ENCODE measurements around the gene TMEM269. TPM values are rescaled to one million over a fixed set of nuclear protein-coding genes. Genes with fewer than 3 reads are reported as not detected.

Gene TMEM269
- total RNA-seq, 4 donors from 2014 or later: 0.12 TPM; not detected in 3

DNA sequence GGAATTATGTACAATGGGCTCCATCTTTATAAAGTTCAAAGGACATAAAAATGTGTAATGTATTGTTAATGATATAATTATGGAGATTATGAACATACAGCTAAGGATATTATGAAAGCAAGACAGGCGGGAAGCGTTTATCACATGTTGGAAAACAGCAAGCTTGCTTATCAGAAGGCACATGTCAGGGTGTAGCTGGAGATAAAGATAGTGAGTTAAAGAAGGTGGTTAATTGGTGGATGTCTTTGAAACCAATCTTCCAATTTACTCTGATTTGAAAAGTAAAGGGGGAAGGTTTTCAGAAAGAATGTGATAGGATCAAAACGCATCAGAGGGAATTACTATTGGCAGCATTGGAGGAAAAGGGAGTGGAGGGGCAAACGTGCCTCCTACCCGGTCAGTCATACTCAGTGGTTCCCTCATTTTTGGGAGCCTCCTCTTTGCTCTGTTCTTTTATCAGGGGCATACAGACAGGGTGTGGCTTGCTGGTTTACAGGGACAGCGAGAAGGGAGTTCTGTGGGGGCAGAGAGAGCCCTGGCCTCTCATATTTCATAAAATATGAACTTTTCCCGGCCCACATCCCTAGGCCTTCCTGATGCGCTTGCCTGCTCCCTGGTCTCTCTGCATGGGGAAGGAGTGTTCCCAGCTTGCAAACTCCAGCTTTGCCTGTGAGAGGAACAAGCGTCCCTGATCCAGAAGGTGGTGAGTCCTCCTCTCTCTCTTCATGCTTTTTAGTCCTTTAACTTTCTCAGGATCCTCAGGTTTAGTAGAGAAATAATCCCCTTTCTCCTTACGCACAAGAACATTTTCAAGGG lies 40.5 kb downstream of the TMEM269 start:
- no peak for ATAC-seq
- Histone ChIP-seq H3K27ac (no peak overlapping the region), H3K4me1 (peaks cover 0 to 19% (median 0%) of the 10 kb centered on the region in 3 donors), H3K4me3 (no peak overlapping the region), H3K36me3 (peaks cover 0 to 12% of the 10 kb centered on the region in 2 donors), H3K27me3 (no peaks in the 10 kb centered on the region), H3K9me3 (no peaks in the 10 kb centered on the region)
- 73 to 88% methylated on average over 6 of the region's 10 CpGs for WGBS, 2 donors (ENCODE audit: low coverage in 1 of 2)
- TF ChIP-seq EP300 (IDR thresholded peaks at IDR 0.05): no peak
- no peak for TF ChIP-seq POLR2A (IDR thresholded peaks at IDR 0.05)
- no peak for TF ChIP-seq POLR2AphosphoS5 (IDR thresholded peaks at IDR 0.05)
- TF ChIP-seq, protein P1, sequence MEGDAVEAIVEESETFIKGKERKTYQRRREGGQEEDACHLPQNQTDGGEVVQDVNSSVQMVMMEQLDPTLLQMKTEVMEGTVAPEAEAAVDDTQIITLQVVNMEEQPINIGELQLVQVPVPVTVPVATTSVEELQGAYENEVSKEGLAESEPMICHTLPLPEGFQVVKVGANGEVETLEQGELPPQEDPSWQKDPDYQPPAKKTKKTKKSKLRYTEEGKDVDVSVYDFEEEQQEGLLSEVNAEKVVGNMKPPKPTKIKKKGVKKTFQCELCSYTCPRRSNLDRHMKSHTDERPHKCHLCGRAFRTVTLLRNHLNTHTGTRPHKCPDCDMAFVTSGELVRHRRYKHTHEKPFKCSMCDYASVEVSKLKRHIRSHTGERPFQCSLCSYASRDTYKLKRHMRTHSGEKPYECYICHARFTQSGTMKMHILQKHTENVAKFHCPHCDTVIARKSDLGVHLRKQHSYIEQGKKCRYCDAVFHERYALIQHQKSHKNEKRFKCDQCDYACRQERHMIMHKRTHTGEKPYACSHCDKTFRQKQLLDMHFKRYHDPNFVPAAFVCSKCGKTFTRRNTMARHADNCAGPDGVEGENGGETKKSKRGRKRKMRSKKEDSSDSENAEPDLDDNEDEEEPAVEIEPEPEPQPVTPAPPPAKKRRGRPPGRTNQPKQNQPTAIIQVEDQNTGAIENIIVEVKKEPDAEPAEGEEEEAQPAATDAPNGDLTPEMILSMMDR (IDR thresholded peaks at IDR 0.05): no peak

DNA sequence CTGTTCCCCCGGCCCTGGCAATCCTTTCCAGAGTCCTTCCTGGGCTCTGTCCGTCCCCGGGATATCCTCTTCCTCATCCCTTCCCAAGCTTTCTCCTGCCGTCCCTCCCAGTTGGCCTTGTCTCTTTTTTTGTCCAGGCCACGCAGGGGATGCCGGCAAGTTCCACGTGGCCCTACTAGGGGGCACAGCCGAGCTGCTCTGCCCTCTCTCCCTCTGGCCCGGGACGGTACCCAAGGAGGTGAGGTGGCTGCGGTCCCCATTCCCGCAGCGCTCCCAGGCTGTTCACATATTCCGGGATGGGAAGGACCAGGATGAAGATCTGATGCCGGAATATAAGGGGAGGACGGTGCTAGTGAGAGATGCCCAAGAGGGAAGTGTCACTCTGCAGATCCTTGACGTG lies 45.8 kb downstream of the TMEM269 start:
- H3K9me3 ChIP-seq: no peaks in the 10 kb centered on the region
- WGBS, 2 donors (ENCODE audit: low coverage in 1 of 2): 80 to 83% methylated on average over 1 to 9 of the region's 17 CpGs
- no peaks in the 10 kb centered on the region for H3K4me1 ChIP-seq
- no peak overlapping the region for H3K4me3 ChIP-seq
- no peaks in the 10 kb centered on the region for H3K27me3 ChIP-seq
- H3K36me3 ChIP-seq: peaks cover 0 to 27% of the 10 kb centered on the region in 2 donors
- no peak for ATAC-seq
- no peak overlapping the region for H3K27ac ChIP-seq
- TF ChIP-seq EP300 (IDR thresholded peaks at IDR 0.05) (no peak), POLR2A (IDR thresholded peaks at IDR 0.05) (no peak), POLR2AphosphoS5 (IDR thresholded peaks at IDR 0.05) (no peak)

DNA sequence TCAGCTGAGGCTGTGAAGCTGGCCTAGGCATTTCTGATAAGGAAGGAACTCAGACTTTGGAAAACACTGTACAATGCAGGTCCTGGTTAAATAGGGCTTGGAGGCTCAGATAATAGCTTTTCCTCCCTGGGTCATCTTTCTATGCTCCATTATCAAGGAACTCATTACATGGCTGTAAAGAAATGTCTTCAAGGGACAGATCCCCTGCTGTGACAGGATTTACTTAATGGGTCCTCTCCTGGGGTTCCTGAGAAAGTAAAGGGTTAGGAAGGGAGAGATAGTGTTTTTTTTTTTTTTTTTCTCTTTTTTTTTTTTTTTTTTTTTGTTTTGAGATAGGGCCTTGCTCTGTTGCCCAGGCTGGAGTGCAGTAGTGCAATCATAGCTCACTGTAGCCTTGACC lies 46.5 kb downstream of the TMEM269 start:
- H3K36me3 ChIP-seq: peaks cover 0 to 27% of the 10 kb centered on the region in 2 donors
- TF ChIP-seq POLR2AphosphoS5 (IDR thresholded peaks at IDR 0.05): no peak
- TF ChIP-seq, protein P1 (IDR thresholded peaks at IDR 0.05): no peak
- no peak overlapping the region for H3K27ac ChIP-seq
- no peak overlapping the region for H3K4me3 ChIP-seq
- H3K4me1 ChIP-seq: no peaks in the 10 kb centered on the region
- H3K9me3 ChIP-seq: no peaks in the 10 kb centered on the region
- no peak for ATAC-seq
- no peaks in the 10 kb centered on the region for H3K27me3 ChIP-seq

DNA sequence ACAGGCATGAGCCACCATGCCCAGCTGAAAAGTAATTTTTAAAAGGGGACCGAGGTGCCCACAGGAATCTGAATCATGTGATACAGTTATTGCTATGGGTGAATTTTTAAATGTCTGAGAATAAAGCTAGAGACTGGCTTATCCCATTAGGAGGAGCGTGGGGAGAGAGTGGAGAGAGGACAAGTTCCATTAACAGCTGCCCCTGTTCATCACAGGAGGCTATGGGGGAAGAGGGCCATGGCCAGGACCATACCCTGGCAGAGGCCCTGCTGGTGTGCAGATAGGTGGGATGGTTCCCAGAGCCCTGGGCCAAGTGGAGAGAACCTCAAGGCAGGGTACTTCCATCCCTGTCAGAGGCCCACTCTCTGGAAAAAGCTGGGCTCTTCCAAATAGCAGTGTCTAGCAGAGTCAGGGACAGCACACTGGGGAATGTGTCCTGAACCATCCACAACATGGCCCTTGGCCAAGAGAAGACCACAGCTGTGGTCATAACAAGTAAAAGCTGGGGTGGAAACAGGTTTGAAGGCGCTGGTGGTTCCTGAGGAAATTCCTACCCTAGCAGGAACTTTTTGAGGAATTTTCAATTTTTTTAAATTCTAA lies 48.0 kb downstream of the TMEM269 start:
- Histone ChIP-seq H3K4me1 (no peaks in the 10 kb centered on the region), H3K27me3 (no peaks in the 10 kb centered on the region), H3K9me3 (no peaks in the 10 kb centered on the region), H3K4me3 (no peak overlapping the region), H3K27ac (no peak overlapping the region), H3K36me3 (peaks cover 0 to 29% of the 10 kb centered on the region in 2 donors)
- no peak for TF ChIP-seq POLR2A (IDR thresholded peaks at IDR 0.05)
- no peak for TF ChIP-seq POLR2AphosphoS5 (IDR thresholded peaks at IDR 0.05)
- TF ChIP-seq, protein P1 (IDR thresholded peaks at IDR 0.05): no peak
- no peak for TF ChIP-seq EP300 (IDR thresholded peaks at IDR 0.05)
- WGBS, 2 donors (ENCODE audit: low coverage in 1 of 2): 88% methylated on average over 3 of the region's 3 CpGs; no CpG with 5 or more reads in 1 of the 2 donors
- no peak for ATAC-seq

DNA sequence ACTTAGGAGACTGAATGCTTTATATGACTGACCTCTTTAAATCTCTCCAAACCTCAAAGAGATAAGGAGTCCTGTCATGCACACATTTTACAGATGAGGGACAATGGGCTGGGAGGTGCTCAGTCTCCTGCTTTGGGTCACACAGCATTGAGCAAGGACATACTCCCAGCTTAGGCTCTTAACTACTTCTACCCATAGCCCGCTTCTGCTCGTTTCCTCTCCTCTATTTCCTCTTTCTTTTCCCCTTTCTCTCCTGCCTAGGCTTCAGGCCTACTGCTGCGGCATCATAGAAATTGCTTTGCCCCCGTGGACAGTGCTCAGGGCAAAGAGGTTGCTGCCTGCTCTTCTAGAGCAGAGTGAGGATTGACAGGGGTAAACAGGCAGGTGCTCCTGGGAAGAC lies 49.2 kb downstream of the TMEM269 start:
- Histone ChIP-seq H3K4me1 (no peaks in the 10 kb centered on the region), H3K9me3 (no peaks in the 10 kb centered on the region), H3K27ac (no peak overlapping the region), H3K4me3 (no peak overlapping the region), H3K36me3 (peaks cover 0 to 33% of the 10 kb centered on the region in 2 donors), H3K27me3 (no peaks in the 10 kb centered on the region)
- no peak for TF ChIP-seq POLR2AphosphoS5 (IDR thresholded peaks at IDR 0.05)
- TF ChIP-seq POLR2A (IDR thresholded peaks at IDR 0.05): no peak
- TF ChIP-seq EP300 (IDR thresholded peaks at IDR 0.05): no peak
- TF ChIP-seq, protein P1 (IDR thresholded peaks at IDR 0.05): no peak
- no peak for ATAC-seq
- WGBS, 2 donors (ENCODE audit: low coverage in 1 of 2): 85% methylated on average over 4 of the region's 4 CpGs; no CpG with 5 or more reads in 1 of the 2 donors

All from gastroesophageal sphincter (tissue), 4 donors.